ENCODE measurements around the gene CMIP. TPM values are rescaled to one million over a fixed set of nuclear protein-coding genes. Genes with fewer than 3 reads are reported as not detected.

Gene CMIP
- total RNA-seq, 4 donors from 2014 or later = 15.5 to 65.9 (median 20.2) TPM

- WGBS, 2 donors = 89 to 93% methylated on average over 11 of the region's 11 CpGs
- no peak overlapping the region for H3K4me3 ChIP-seq (replicated peaks in 1 of 3)
- no peaks in the 10 kb centered on the region for H3K27me3 ChIP-seq
- no peak for DNase-seq
- H3K9me3 ChIP-seq = no peaks in the 10 kb centered on the region
- H3K36me3 ChIP-seq = no peaks in the 10 kb centered on the region
- H3K4me1 ChIP-seq = no peaks in the 10 kb centered on the region
- intact Hi-C loops (cut with DNase I) = no loop called here
- TF ChIP-seq, protein P1, sequence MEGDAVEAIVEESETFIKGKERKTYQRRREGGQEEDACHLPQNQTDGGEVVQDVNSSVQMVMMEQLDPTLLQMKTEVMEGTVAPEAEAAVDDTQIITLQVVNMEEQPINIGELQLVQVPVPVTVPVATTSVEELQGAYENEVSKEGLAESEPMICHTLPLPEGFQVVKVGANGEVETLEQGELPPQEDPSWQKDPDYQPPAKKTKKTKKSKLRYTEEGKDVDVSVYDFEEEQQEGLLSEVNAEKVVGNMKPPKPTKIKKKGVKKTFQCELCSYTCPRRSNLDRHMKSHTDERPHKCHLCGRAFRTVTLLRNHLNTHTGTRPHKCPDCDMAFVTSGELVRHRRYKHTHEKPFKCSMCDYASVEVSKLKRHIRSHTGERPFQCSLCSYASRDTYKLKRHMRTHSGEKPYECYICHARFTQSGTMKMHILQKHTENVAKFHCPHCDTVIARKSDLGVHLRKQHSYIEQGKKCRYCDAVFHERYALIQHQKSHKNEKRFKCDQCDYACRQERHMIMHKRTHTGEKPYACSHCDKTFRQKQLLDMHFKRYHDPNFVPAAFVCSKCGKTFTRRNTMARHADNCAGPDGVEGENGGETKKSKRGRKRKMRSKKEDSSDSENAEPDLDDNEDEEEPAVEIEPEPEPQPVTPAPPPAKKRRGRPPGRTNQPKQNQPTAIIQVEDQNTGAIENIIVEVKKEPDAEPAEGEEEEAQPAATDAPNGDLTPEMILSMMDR (IDR thresholded peaks at IDR 0.05) = no peak
- no peak for TF ChIP-seq POLR2A (IDR thresholded peaks at IDR 0.05)
- H3K27ac ChIP-seq = no peak overlapping the region
These were observed 147.8 kb downstream of the CMIP start for GRCh38 chr16:81592353-81592866.

DNA sequence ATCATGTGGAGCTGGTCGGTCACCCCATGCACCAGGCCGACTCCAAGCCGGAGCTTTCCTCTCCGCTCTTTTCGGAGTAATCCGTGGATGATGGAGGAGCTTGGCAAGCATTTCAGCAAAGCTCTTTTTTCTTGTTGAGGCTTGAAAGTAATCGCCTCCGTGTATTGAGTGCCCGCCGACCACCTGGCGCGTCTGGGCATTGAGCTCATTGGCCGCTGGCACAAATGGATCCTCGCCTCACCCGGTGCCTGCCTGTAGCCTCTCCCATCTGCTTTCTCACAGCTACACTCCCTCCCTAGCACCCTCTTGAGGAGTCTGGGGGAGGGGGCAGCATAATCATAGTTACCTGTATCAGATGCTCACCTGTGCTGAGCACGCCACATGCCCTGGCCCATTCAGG, 148.9 kb downstream of the CMIP start:
- DNase-seq = no peak
- H3K9me3 ChIP-seq = no peaks in the 10 kb centered on the region
- intact Hi-C loops (cut with DNase I) = no loop called here
- no peaks in the 10 kb centered on the region for H3K36me3 ChIP-seq
- 95% methylated on average over 13 to 16 of the region's 16 CpGs for WGBS, 2 donors
- no peaks in the 10 kb centered on the region for H3K27me3 ChIP-seq
- no peak overlapping the region for H3K27ac ChIP-seq
- TF ChIP-seq, protein P1 (IDR thresholded peaks at IDR 0.05) = no peak
- no peak for TF ChIP-seq POLR2A (IDR thresholded peaks at IDR 0.05)
- H3K4me1 ChIP-seq = no peaks in the 10 kb centered on the region
- no peak overlapping the region for H3K4me3 ChIP-seq (replicated peaks in 1 of 3)

- no peak for DNase-seq
- intact Hi-C loops (cut with DNase I) = no loop called here
- TF ChIP-seq, protein P1 (IDR thresholded peaks at IDR 0.05) = no peak
- no peak for TF ChIP-seq POLR2A (IDR thresholded peaks at IDR 0.05)
- no peaks in the 10 kb centered on the region for H3K36me3 ChIP-seq
- no peaks in the 10 kb centered on the region for H3K27me3 ChIP-seq
- H3K9me3 ChIP-seq = no peaks in the 10 kb centered on the region
- H3K4me3 ChIP-seq (replicated peaks in 1 of 3) = no peak overlapping the region
- WGBS, 2 donors = 96 to 97% methylated on average over 9 of the region's 9 CpGs
- peaks cover 10% of the 10 kb centered on the region in 2 donors for H3K4me1 ChIP-seq
- no peak overlapping the region for H3K27ac ChIP-seq
These were observed 151.2 kb downstream of the CMIP start for GRCh38 chr16:81595629-81596292.

DNA sequence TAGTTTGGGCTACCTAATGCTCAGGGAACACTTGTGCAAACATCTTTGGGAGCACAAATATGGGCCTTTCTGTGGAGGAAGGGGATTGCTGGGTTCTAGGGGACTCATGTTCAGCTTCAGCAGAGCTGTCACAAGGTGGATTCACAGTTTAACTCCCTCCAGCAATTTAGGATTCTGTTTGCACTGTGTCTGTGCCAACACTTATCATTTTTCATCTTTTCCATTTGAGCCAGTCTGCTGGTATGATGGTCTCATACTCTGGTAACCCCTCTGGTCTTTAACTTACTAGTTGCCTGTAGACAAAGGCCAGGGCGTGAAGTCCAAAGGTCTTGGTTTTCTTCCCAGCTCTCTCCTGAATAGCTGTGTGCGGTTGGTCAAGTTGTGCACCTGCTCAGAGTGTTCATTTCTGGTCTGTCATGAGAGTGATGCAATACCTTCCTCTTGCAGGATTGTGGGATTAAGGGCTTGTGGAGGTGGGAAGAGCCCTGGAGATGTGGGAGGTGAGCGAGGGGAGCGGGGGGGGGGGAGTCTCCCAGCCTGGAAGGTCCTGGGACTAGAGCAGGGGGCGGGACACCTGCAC, 152.6 kb downstream of the CMIP start:
- peaks cover 10 to 20% of the 10 kb centered on the region in 2 donors for H3K4me1 ChIP-seq

More for the DNA sequence above, 152.6 kb downstream of the CMIP start:
- TF ChIP-seq, protein P1 (IDR thresholded peaks at IDR 0.05) = no peak
- no peak for TF ChIP-seq POLR2A (IDR thresholded peaks at IDR 0.05)
- Histone ChIP-seq H3K27ac (no peak overlapping the region), H3K36me3 (no peaks in the 10 kb centered on the region), H3K27me3 (no peaks in the 10 kb centered on the region), H3K9me3 (no peaks in the 10 kb centered on the region), H3K4me3 (replicated peaks in 1 of 3) (no peak overlapping the region)
- WGBS, 2 donors = 92 to 93% methylated on average over 3 to 5 of the region's 5 CpGs
- intact Hi-C loops (cut with DNase I) = no loop called here
- no peak for DNase-seq

Measured in thyroid gland (tissue), 4 donors.